HG03196 (cell line): ENCODE data around the gene CTSA.
"Not testable (repeated sequence)": the region's sequence is repeated elsewhere in the genome, so short reads cannot be mapped to it uniquely, and the experiment has no call there.

Source experiments
- ATAC-seq: cut with Tn5 transposase; IDR thresholded peaks from one replicate; pipeline ENCODE4 v1.9.1; 2021; ENCODE audit not compliant: unreplicated experiment

CTSA gene

GRCh38 chr20:45863543-45864470 is 27.3 kb upstream of the CTSA start:
- no peak for ATAC-seq

DNA sequence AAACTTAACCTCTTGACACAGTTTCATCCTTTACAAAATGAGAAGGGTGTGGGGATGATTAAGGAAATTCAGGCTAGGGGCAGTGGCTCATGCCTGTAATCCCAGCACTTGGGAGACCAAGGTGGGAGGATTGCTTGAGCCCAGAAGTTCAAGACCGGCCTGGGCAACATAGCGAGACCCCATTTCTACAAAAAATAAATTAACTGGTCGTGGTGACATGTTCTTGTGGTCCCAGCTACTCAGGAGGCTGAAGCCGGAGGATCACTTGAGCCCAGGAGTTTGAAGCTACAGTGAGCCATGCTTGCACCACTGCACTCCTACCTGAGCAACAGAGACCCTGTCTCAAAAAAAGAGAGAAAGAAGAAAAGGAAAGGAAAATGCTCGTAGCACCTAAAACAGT is 24.7 kb upstream of the CTSA start:
- ATAC-seq = no peak

DNA sequence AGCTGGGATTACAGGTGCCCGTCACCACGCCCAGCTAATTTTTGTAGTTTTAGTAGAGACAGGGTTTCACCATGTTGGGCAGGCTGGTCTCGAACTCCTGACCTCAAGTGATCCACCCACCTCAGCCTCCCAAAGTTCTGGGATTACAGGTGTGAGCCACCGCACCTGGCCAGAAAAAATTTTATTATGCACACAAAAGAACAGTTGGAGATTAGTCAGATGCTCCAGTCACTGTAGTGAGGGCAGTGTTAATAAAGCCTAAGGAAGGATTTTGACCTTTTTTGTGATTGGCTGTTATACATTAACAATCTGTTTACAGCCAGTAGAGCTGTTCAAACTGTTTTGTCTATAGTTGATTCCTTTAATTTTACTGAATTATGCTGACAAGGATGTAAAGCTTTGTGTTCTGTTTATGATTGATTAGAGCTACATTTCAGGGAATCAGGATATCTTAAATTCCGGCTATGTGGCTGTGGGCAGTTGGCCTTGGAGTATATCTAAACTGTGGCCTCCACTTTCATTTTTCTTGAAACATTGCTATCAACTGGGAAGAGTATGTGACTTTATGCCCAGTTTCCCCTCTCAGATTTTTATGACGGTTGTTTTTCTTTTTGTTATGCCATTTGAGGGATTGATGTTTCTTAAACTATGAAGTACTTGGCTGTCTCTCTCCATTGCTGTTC is 23.9 kb upstream of the CTSA start:
- ATAC-seq = no peak

DNA sequence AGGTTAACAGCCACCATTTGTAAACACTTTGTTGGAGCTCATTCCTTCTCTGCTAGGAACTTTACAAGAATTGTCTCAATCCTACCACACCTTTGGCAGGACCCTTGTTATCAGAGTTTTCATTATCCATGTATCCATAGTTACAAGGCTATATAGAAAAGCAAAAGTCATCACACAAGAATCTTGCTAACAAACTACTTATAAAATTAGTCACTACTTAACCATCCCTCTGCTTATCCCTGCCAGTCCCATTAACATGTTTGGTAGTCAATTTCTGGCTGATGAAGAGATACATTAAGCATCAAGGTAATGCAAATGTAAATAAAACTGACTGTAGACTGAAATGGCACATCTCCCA is 23.3 kb upstream of the CTSA start:
- no peak for ATAC-seq

GRCh38 chr20:45872626-45873025 is 18.5 kb upstream of the CTSA start:
- ATAC-seq = no peak

DNA sequence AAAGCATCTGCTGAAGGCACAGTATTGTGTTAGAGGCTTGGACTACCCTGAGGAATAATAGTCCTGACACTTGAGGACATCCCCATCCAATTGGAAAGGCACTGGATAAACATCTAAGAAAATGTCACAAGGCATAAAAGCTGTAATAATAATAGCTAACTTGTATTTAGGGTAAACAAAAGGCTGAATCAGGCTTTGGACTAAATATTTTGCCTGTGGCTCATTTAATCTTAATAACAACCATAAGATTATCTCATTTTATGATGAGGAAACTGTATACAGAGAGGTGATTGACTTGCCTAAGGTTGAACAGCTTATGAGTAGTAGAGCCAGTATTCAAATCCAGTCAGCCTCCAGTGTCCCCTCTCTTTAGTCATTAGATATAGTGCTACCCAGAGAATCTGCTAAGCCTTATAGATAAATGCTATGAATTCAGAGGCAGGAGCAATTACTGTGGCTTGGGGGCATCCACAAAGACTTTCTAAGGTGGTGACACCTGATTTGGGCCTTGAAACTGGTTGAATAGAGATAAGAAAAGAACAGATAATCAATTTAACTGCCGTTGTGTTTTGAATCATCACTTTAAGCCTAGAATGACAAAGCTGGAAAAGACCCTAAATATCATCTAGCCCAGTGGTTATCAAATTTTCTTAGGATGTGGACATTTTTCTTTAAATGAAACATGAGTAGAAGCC is 17.6 kb upstream of the CTSA start:
- no peak for ATAC-seq

DNA sequence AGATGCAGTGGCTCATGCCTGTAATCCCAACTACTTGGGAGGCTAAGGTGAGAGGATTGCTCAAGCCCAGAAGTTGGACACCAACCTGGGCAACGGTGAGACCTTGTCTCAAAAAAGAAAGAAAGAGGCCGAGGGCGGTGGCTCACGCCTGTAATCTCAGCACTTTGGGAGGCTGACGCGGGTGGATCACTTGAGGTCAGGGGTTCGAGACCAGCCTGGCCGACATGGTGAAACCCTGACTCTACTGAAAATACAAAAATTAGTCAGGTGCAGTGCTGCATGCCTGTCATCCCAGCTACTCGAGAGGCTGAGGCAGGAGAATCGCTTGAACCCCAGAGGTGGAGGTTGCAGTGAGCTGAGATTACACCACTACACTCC is 17.0 kb upstream of the CTSA start:
- ATAC-seq = not testable (repeated sequence)

- no peak for ATAC-seq
These were observed 16.6 kb upstream of the CTSA start for GRCh38 chr20:45874576-45874975.

DNA sequence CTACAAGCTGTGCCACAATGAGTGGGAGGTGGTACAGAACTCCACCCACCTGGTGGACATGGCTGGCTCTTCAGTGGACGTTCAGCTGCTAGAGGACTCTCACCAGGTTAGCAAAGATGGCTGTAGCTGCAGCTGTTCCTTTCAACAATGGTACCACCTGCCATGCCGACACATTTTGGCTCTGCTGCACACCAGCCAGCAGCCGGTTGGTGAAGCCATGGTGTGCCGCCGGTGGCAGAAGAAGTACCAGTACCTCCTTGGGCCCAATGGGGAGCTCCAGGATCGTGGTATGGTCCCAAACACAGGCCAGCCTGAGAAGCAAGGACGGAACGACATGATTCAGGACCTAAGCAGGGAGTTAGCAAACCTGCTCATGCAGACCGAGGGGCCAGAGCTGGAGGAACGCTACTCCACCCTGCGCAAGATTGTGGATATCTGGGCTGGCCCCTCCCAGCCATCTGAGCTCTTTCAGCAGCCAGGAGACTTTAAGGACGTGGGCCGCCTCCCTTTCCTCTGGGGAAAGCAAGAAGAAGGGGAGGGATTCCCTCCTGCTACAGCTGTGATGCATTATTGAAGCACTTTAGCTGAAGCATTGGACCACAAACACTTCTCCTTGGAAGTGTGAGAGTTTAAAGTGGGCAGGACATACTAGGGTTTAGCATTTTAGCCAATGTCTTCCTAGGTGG is 12.9 kb upstream of the CTSA start:
- no peak for ATAC-seq

GRCh38 chr20:45880988-45881788 is 9.9 kb upstream of the CTSA start, which contains the start of gene ZSWIM1:
TSS of gene ZSWIM1 (plus strand) at chr20:45881227. CDS start at chr20:45882593, 1,366 bp downstream.
- ATAC-seq = peak; percentile 91

DNA sequence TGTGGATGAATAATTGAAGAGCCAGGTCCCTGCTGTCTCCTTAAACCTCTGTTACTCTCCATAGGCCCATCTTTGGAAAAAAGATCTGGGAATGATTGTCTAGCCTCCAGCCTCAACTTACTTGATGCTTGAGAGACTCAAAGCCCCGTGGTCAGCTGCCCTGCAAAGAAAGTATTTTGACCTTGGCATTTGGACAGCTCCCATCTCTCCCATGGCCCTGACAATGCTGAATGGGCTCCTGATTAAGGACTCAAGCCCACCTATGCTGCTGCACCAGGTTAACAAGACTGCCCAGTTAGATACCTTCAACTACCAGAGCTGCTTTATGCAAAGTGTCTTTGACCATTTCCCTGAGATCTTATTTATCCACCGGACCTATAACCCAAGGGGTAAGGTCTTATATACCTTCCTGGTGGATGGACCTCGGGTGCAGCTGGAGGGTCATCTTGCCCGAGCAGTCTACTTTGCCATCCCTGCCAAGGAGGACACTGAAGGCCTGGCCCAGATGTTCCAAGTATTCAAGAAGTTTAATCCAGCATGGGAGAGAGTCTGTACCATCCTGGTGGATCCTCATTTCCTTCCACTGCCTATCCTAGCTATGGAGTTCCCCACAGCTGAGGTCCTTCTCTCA is 8.6 kb upstream of the CTSA start:
- ATAC-seq = no peak

GRCh38 chr20:45883100-45883469 is 8.1 kb upstream of the CTSA start:
- no peak for ATAC-seq

DNA sequence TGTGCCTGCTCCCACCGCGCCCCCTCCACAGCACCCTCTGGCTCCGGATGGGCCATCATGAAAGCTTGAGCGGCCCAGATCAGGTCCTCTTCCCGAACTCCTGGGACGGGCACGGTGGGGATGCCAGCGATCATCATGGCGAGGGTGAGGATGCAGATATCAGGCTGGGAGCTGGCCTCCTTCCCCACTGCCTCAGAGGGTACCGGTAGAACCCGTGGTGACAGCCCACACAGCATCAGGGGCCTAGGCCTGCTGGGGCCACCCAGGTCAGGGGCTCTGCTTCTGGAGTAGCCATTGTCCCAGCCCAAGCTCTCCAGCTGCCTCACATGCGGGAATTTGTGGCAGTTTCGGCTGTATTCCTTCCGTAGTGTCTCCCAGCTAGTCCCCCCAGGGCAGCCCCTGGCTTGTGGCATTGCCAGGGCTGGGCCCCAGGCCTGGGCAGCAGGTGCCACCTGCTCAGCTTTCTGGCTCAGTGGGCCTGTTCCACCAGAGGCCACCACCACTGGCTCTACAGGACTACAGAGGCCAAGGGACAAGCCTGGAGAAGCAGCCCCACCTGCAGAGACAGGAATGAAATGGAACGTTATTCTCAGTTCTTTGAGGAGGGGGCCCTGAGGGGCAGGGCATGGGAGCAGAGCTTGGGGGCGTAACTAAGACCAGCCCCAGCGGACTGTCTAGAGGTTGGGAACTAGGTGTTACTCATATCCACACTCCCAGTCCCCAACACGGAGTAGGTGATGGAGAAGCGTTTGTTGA is 4.4 kb upstream of the CTSA start:
- no peak for ATAC-seq

DNA sequence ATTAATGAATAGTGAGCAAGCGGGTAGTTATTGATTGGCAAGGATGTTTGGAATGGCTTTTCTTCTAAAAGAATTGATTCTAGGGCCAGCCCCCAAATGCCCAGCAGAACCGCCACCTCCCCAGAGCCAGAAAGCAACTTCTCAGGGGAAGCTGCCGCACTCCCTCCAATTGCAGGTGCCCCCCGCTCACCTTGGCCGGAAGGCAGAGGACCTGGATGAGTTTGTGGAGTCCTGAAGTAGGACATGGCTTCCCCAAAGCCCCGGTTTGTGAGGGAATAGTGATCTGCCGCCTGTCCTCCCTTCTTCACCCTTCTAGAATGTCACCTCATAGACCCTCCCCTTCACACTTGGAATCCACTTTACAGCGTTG is 3.8 kb upstream of the CTSA start, which contains the start of gene SPATA25:
TSS of gene SPATA25 (minus strand) at position 277 of the 370 bp plus-strand sequence. CDS start at position 245, 32 bp downstream.
- ATAC-seq = no peak

DNA sequence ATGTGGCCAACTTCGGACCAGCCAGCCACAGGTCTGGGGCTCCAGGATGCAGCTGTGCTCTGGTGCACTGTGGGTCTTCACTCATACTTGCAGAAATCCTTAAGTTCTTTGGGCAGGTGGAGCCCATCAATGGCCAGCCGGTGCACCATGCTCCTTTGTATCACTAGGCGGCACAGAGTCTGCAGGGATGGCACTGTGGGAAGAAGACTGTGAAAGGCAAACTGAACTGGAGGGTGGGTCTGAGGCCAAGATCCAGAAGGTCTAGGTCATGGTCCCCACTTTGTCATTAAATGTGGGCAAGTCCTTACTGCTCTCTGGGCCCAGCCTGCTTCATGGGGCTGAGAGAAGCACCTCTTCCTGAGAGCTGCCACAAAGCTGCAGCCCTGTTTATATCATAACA is 2.5 kb upstream of the CTSA start:
- ATAC-seq = no peak

DNA sequence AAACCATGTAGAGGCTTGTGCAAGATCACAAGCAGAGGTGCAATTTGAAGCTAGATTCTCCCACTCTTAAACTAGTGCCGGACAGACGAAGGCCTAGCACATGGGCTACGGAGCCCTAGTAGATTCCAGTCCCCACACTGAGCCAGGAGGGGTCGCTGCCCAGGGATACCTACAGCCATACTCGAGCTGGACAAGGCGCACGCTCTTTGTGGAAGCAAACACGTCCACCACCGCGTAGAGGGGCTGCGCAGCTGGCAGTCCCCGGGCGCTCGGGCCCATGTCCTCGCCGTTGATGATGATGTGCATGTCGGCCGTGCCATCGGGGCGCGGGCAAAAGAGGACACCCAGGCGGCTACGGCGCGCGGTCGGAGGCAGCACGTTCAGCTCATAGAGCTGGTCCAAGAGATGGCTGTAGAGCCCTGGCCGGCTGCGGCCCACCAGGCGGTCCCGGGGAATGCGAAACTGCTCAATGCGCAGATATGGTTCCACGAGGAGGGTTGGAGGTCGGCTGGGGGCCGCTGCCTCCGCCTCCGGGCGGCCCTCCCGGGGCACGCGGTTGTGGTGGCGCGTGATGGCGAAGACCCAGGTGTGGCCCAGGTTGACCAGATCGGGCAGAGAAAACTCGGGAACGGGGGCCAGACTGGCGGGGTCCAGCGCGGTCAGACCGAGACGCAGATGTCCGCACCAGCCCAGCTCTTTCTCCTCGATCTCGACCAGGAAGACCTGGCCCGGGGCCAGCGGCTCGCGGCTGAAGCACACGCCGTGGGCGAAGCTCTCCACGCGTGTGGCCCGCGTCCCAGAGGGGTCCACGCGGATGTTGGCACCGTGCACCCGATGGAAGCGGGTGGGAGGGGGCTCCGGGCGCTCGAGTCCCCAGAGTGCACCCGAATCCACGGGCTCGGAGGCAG is 804 bp upstream of the CTSA start:
- ATAC-seq = peak; percentile 31

DNA sequence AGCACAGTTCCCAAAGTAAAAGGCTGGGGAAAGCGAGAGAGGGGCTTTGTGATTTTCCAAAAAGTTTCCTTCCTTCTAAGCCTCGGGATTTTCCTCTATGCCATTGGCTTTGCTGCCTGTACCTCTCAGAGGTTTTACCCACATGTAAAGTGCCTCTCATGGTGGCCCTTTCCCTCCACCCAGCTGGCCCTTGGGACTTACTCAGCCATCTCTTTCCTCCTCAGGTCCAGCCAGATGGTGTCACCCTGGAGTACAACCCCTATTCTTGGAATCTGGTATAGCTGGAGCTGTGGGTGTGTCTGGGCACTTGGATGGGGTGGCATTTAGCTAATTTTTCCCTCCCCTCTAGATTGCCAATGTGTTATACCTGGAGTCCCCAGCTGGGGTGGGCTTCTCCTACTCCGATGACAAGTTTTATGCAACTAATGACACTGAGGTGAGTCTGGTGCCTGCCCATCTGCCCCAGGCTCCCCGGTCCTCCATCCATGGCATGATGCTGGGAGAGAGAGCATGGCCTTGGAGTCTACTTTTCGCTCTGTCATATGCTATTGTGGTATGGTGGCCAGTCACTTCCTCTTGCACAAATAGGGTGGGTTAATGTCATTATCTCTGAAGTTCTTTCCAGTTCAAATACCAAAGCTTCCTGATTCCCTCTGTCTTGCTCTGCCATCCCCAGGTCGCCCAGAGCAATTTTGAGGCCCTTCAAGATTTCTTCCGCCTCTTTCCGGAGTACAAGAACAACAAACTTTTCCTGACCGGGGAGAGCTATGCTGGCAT is 1.1 kb downstream of the CTSA start:
- no peak for ATAC-seq
